GM10266 (cell line): ENCODE measurements around the gene LRMDA.
A peak's percentile ranks its signal among the peaks of the same experiment; 100 is the strongest.

Source experiments
- DNase-seq: peaks from one replicate; pipeline ENCODE4 v3.0.0; 2012; ENCODE audit errors: extremely low spot score
- TF ChIP-seq, protein P1 (sequence below): IDR thresholded peaks from 2 replicates; pipeline ENCODE4 v1.5.1; 2012; ENCODE audit warnings: mild to moderate bottlenecking, low read depth; ENCODE audit not compliant: control insufficient read depth, insufficient read depth; ENCODE audit errors: missing control alignments

The LRMDA gene

GRCh38 chr10:75399461-75400162, 31.8 kb upstream of the LRMDA start:
- DNase-seq, result peak; percentile 82
- TF ChIP-seq, protein P1, sequence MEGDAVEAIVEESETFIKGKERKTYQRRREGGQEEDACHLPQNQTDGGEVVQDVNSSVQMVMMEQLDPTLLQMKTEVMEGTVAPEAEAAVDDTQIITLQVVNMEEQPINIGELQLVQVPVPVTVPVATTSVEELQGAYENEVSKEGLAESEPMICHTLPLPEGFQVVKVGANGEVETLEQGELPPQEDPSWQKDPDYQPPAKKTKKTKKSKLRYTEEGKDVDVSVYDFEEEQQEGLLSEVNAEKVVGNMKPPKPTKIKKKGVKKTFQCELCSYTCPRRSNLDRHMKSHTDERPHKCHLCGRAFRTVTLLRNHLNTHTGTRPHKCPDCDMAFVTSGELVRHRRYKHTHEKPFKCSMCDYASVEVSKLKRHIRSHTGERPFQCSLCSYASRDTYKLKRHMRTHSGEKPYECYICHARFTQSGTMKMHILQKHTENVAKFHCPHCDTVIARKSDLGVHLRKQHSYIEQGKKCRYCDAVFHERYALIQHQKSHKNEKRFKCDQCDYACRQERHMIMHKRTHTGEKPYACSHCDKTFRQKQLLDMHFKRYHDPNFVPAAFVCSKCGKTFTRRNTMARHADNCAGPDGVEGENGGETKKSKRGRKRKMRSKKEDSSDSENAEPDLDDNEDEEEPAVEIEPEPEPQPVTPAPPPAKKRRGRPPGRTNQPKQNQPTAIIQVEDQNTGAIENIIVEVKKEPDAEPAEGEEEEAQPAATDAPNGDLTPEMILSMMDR, result peak; percentile 65

DNA sequence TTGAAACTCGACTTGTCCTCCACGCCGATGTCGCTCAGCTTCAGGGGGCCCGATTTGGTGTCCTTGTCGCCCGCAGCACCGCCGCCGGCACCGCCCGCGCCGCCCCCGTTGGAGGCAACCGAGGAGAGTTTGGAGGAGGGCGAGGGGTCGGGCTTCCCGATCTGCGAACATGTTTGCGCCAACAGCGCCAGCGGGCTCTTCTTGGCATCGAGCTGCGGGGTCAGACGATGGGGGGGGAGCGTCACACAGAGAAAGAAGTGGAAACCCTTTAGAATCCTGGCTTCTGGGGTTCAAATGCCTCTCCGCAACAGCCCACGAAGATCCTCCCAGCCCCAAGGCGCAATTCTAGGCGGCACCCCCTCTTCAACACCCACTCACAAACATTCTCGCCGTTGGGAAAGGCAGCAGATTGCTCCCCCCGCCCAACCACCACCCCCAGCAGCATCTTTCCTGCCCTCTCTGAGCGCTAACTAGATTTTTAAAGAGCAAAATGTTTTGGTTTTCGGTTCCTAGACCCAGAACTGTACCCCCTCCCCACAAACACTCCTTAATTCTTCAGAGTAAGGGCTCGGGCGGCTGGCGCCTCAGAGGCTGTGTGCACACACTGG, 31.2 kb upstream of the LRMDA start:
- peak; percentile 55 for DNase-seq
- TF ChIP-seq, protein P1, result no peak

- peak; percentile 62 for DNase-seq
- TF ChIP-seq, protein P1, result no peak
Observed at GRCh38 chr10:75400771-75401568, 30.5 kb upstream of the LRMDA start.

DNA sequence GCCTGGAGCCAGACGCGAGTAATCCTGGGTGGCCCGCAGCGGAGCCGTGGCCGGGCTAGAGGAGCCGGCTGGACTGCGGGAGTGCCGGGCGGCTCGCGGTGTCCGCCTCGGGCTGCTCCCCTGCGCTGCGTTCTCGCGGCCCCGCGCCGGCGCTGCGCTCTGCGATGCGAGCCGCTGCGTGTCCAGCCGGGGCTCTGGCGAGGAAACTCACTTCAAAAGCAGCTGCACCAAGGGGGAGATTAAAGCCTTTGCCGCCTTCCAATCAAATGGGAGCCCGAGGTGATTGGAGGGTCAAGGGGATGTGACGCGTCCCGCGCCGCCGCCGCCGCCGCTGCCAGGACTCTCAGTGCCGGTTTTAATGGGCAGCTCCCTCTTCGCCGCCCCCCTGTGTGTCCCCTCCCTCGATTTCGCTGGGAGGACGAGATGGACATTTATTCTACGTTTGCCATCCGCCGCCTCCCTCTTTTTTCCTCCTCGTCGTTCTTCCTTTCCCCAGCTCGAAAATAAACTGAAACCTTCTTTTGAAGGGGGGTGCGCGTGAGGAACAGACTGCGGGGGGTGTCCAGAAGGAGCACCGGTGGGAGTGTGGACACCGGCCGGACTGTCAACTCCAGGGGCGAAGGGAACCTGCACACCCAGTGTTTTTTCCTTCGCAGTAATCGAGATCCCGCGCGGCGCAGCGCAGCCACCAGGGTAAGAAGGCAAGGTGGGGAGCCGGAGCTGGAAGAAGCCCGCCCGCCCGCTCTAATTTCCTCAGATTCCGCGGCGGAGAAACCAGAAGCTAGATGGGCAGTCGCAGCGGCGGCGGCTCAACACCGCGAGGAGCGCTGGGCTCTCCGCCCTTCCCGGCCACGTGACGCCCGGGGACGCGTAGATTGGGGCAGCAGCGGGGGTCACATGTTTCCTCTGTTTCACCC, 29.6 kb upstream of the LRMDA start, which contains the start of gene ZNF503:
TSS of gene ZNF503 (minus strand) at position 196 of the 917 bp plus-strand sequence. CDS start 345 bp downstream, outside the sequence.
- TF ChIP-seq, protein P1, result no peak

DNA sequence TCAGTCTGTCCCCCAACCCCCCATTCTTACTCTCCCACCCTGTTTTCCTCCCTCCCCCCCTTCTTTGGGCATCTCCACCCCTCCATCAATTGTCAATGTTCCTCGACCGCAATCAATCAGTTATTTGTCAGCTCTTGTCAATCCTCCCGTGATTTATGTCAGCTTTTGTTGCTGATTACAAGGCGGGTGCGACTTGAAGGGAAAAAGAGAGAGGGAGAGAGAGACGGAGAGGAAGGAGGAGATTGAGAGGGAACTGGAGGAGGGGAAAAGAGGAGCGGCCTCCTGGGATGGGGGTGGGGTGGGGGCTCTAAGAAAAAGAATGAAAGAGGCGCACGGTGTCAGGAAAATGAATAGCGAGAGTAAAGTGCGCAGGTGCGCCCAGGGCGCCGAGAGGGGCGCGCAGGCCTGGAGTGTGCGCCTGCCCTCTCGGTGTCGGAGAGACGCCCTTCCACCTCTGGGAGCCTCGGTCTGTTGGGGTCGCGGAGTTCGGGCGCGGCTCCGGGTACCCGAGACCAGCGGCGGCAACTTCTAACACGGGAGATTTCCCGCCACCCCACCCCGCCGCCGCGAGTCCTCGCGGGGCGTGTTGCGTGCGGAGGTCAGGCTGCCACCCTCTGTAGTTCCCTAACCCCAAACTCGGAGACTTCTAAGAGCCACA, 28.8 kb upstream of the LRMDA start:
- no peak for DNase-seq
- TF ChIP-seq, protein P1, result no peak

More for the DNA sequence above, 29.6 kb upstream of the LRMDA start, which contains the start of gene ZNF503:
- peak; percentile 72 for DNase-seq

DNA sequence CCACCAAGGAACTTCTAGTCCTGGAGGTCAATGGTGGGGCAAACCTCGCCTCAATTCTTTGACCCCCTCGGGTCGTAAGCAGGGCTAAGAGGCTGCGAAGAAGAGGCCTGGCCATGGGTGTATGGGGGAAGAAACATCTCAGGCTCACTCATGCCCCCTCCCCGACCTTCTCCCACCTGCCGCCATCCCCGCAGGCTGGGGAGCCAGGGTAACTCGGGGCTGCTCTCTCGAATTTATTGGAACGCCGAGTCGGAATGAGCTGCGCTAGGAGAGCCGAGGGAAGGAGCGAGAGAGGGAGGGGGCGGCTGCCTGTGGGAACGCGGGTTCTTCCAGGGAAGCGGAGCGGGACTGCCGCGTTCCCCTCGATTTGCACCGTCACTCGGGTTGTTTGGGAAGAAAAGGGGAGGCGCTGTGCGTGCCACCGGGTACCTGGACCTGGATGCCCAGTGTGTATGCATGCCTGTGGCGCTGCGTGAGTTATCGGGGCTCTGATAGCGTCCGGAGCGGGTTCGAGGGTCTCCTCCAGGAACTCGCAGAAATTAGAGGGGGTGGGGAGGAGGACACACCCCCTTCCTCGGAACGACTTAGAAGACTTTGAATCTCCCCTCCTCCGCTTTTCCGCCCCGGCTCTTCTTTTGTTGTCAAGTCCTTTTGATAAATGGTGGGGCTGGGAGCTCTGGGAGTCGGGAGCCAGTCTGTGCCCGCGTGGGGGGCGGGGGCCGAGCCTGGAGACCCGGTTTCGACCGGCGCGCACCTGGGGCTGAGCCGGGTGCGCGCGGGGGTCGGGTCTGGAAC, 28.1 kb upstream of the LRMDA start:
- TF ChIP-seq, protein P1, result no peak
- DNase-seq, result peak; percentile 53
